Measurements from ENCODE around the gene BLOC1S4. TPM values are rescaled to one million over a fixed set of nuclear protein-coding genes. Genes with fewer than 3 reads are reported as not detected.

The BLOC1S4 gene
- total RNA-seq, 2 donors from 2014 or later: 18.8 to 26.5 TPM

GRCh38 chr4:6689506-6689960, 26.4 kb upstream of the BLOC1S4 start:
- no peak for TF ChIP-seq CTCF (conservative IDR thresholded peaks at IDR 0.05)
- DNase-seq: peak; percentile 68
- WGBS, 2 experiments (ENCODE audit: insufficient coverage in 1 of 2, insufficient read length in 1 of 2): 81 to 88% methylated on average over 6 to 15 of the region's 15 CpGs
- Histone ChIP-seq H3K36me3 (ENCODE audit: control insufficient read depth, insufficient read depth, low read length) (no peaks in the 10 kb centered on the region), H3K9me3 (ENCODE audit: control insufficient read depth, low read length) (peaks cover 19% of the 10 kb centered on the region), H3K27ac (ENCODE audit: low read depth, low read length) (no peak overlapping the region), H3K27me3 (ENCODE audit: control insufficient read depth, insufficient read depth, low read length, poor library complexity, severe bottlenecking) (no peaks in the 10 kb centered on the region), H3K9ac (ENCODE audit: extremely low read depth, low read length, poor library complexity, severe bottlenecking) (no peak overlapping the region), H3K4me3 (ENCODE audit: low read length) (no peak overlapping the region), H3K4me1 (ENCODE audit: control insufficient read depth, insufficient read depth, low read length) (no peaks in the 10 kb centered on the region)
- Mint-ChIP-seq H3K36me3 (ENCODE audit: low read depth) (peaks cover 7% of the 10 kb centered on the region), H3K9me3 (peaks cover 28% of the 10 kb centered on the region), H3K4me3 (no peak overlapping the region), H3K27me3 (ENCODE audit: insufficient read depth) (peaks cover 18% of the 10 kb centered on the region), H3K27ac (peak overlapping the region; percentile 82), H3K4me1 (peaks cover 8% of the 10 kb centered on the region)

- Histone ChIP-seq H3K36me3 (ENCODE audit: control insufficient read depth, insufficient read depth, low read length) (no peaks in the 10 kb centered on the region), H3K27me3 (ENCODE audit: control insufficient read depth, insufficient read depth, low read length, poor library complexity, severe bottlenecking) (no peaks in the 10 kb centered on the region), H3K4me3 (ENCODE audit: low read length) (no peak overlapping the region), H3K9me3 (ENCODE audit: control insufficient read depth, low read length) (peaks cover 9% of the 10 kb centered on the region), H3K27ac (ENCODE audit: low read depth, low read length) (no peak overlapping the region), H3K4me1 (ENCODE audit: control insufficient read depth, insufficient read depth, low read length) (no peaks in the 10 kb centered on the region), H3K9ac (ENCODE audit: extremely low read depth, low read length, poor library complexity, severe bottlenecking) (no peak overlapping the region)
- Mint-ChIP-seq H3K4me3 (no peak overlapping the region), H3K4me1 (peaks cover 8% of the 10 kb centered on the region), H3K9me3 (peaks cover 17% of the 10 kb centered on the region), H3K27me3 (ENCODE audit: insufficient read depth) (peaks cover 9% of the 10 kb centered on the region), H3K27ac (no peak overlapping the region), H3K36me3 (ENCODE audit: low read depth) (peaks cover 7% of the 10 kb centered on the region)
- no peak for DNase-seq
- WGBS, 2 experiments (ENCODE audit: insufficient coverage in 1 of 2, insufficient read length in 1 of 2): 82 to 92% methylated on average over 3 to 8 of the region's 8 CpGs
- TF ChIP-seq CTCF (conservative IDR thresholded peaks at IDR 0.05): no peak
Measured at GRCh38 chr4:6692379-6692778, 23.6 kb upstream of the BLOC1S4 start.

GRCh38 chr4:6692806-6693205, 23.2 kb upstream of the BLOC1S4 start:
- TF ChIP-seq CTCF (conservative IDR thresholded peaks at IDR 0.05): no peak
- H3K27ac Mint-ChIP-seq: no peak overlapping the region
- Histone ChIP-seq H3K4me3 (ENCODE audit: low read length) (no peak overlapping the region), H3K9me3 (ENCODE audit: control insufficient read depth, low read length) (peaks cover 6% of the 10 kb centered on the region), H3K27ac (ENCODE audit: low read depth, low read length) (no peak overlapping the region), H3K27me3 (ENCODE audit: control insufficient read depth, insufficient read depth, low read length, poor library complexity, severe bottlenecking) (no peaks in the 10 kb centered on the region), H3K9ac (ENCODE audit: extremely low read depth, low read length, poor library complexity, severe bottlenecking) (no peak overlapping the region), H3K4me1 (ENCODE audit: control insufficient read depth, insufficient read depth, low read length) (no peaks in the 10 kb centered on the region), H3K36me3 (ENCODE audit: control insufficient read depth, insufficient read depth, low read length) (no peaks in the 10 kb centered on the region)
- H3K36me3 Mint-ChIP-seq (ENCODE audit: low read depth): peaks cover 6% of the 10 kb centered on the region
- H3K9me3 Mint-ChIP-seq: peaks cover 13% of the 10 kb centered on the region
- no peak for DNase-seq
- H3K4me1 Mint-ChIP-seq: peaks cover 8% of the 10 kb centered on the region
- no peak overlapping the region for H3K4me3 Mint-ChIP-seq
- peaks cover 5% of the 10 kb centered on the region for H3K27me3 Mint-ChIP-seq (ENCODE audit: insufficient read depth)
- WGBS, 2 experiments (ENCODE audit: insufficient coverage in 1 of 2, insufficient read length in 1 of 2): 76 to 83% methylated on average over 3 of the region's 3 CpGs

Data from endodermal cell (in vitro differentiated cells).